Astrocyte (in vitro differentiated cells and primary cell): ENCODE results near the gene HNRNPL. TPM values are rescaled to one million over a fixed set of nuclear protein-coding genes. Genes with fewer than 3 reads are reported as not detected.

Source experiments
- DNase-seq: peaks from one replicate; pipeline ENCODE4 v3.0.0-alpha.2; 2010; ENCODE audit warnings: low read depth
- FAIRE-seq: peaks from 2 replicates; lab custom pipeline; 2011; peaks lifted over from hg19 to GRCh38; lab: Jason Lieb, UNC
- H2AFZ ChIP-seq: 2 replicates; pipeline ENCODE4 v1.6.0; 2012; ENCODE audit warnings: low read depth, low read length, inconsistent platforms
- H3K27ac ChIP-seq: 2 replicates; pipeline ENCODE4 v1.5.1; 2011; ENCODE audit warnings: low read depth, low read length, inconsistent platforms
- H3K27me3 ChIP-seq: 2 replicates; pipeline ENCODE4 v1.6.0; 2011; ENCODE audit warnings: low read length, inconsistent platforms; ENCODE audit not compliant: insufficient read depth
- H3K36me3 ChIP-seq: 2 replicates; pipeline ENCODE4 v1.5.1; 2011; ENCODE audit warnings: low read length, inconsistent platforms; ENCODE audit not compliant: insufficient read depth
- H3K4me1 ChIP-seq: 2 replicates; pipeline ENCODE4 v1.5.1; 2011; ENCODE audit warnings: low read length, inconsistent platforms; ENCODE audit not compliant: insufficient read depth
- H3K4me2 ChIP-seq: 2 replicates; pipeline ENCODE4 v1.6.0; 2012; ENCODE audit warnings: low read length, inconsistent platforms
- H3K4me3 ChIP-seq: 2 replicates; pipeline ENCODE4 v1.5.1; 2011; ENCODE audit warnings: low read depth, mild to moderate bottlenecking, low read length, inconsistent platforms; ENCODE audit not compliant: insufficient read depth
- H3K79me2 ChIP-seq: 2 replicates; pipeline ENCODE4 v1.6.0; 2012; ENCODE audit warnings: mild to moderate bottlenecking, low read length, inconsistent platforms; ENCODE audit not compliant: insufficient read depth
- H3K9ac ChIP-seq: 2 replicates; pipeline ENCODE4 v1.6.0; 2012; ENCODE audit warnings: mild to moderate bottlenecking, low read length, inconsistent platforms
- H3K9me3 ChIP-seq: 2 replicates; pipeline ENCODE4 v1.5.1; 2012; ENCODE audit warnings: low read depth, mild to moderate bottlenecking, low read length, inconsistent platforms; ENCODE audit not compliant: insufficient read depth
- H4K20me1 ChIP-seq: 2 replicates; pipeline ENCODE4 v1.6.0; 2012; ENCODE audit warnings: low read length, inconsistent platforms; ENCODE audit not compliant: insufficient read depth
- H3K27ac Mint-ChIP-seq: one replicate; pipeline ENCODE4 v1.8.0; 2021; ENCODE audit warnings: mild to moderate bottlenecking, mixed read lengths; ENCODE audit not compliant: unreplicated experiment
- H3K27me3 Mint-ChIP-seq: one replicate; pipeline ENCODE4 v1.8.0; 2021; ENCODE audit warnings: low read depth, mixed read lengths; ENCODE audit not compliant: unreplicated experiment
- H3K36me3 Mint-ChIP-seq: one replicate; pipeline ENCODE4 v1.8.0; 2021; ENCODE audit warnings: low read depth, mixed read lengths; ENCODE audit not compliant: unreplicated experiment
- H3K4me1 Mint-ChIP-seq: one replicate; pipeline ENCODE4 v1.8.0; 2021; ENCODE audit warnings: low read depth, mixed read lengths; ENCODE audit not compliant: unreplicated experiment
- H3K4me3 Mint-ChIP-seq: one replicate; pipeline ENCODE4 v1.8.0; 2021; ENCODE audit warnings: mild to moderate bottlenecking, moderate library complexity, mixed read lengths; ENCODE audit not compliant: unreplicated experiment
- H3K9me3 Mint-ChIP-seq: one replicate; pipeline ENCODE4 v1.8.0; 2021; ENCODE audit warnings: mild to moderate bottlenecking, mixed read lengths; ENCODE audit not compliant: unreplicated experiment
- EZH2 ChIP-seq: IDR thresholded peaks from 2 replicates; pipeline ENCODE4 v1.6.1; 2012; ENCODE audit warnings: mild to moderate bottlenecking, low read length, inconsistent platforms; ENCODE audit not compliant: insufficient read depth
- total RNA-seq: library from RNA; stranded (reverse); gene quantifications from 2 replicates; pipeline ENCODE4 v1.2.1, GENCODE V29; 2021
- TF ChIP-seq, protein P1 (sequence below): IDR thresholded peaks from 2 replicates; pipeline ENCODE4 v1.5.1; 2011; ENCODE audit warnings: low read depth, mild to moderate bottlenecking, inconsistent platforms, low read length, moderate library complexity; ENCODE audit not compliant: insufficient read depth

HNRNPL gene
- total RNA-seq, 1 donor from 2014 or later = 314 TPM

GRCh38 chr19:38801359-38802095, 48.3 kb downstream of the HNRNPL start:
- Mint-ChIP-seq H3K27ac (no peak overlapping the region), H3K4me1 (no peaks in the 10 kb centered on the region), H3K36me3 (no peaks in the 10 kb centered on the region), H3K27me3 (peaks cover 2% of the 10 kb centered on the region), H3K4me3 (no peak overlapping the region), H3K9me3 (peaks cover 3% of the 10 kb centered on the region)
- Histone ChIP-seq H3K4me3 (no peak overlapping the region), H3K9ac (no peak overlapping the region), H3K4me1 (no peaks in the 10 kb centered on the region), H3K79me2 (no peaks in the 10 kb centered on the region), H3K27ac (no peak overlapping the region), H2AFZ (no peak overlapping the region), H4K20me1 (no peaks in the 10 kb centered on the region), H3K9me3 (no peaks in the 10 kb centered on the region), H3K36me3 (no peaks in the 10 kb centered on the region), H3K27me3 (peaks cover 5% of the 10 kb centered on the region), H3K4me2 (no peak overlapping the region)
- FAIRE-seq = no peak
- no peak for DNase-seq
- no peak for TF ChIP-seq EZH2
- TF ChIP-seq, protein P1, sequence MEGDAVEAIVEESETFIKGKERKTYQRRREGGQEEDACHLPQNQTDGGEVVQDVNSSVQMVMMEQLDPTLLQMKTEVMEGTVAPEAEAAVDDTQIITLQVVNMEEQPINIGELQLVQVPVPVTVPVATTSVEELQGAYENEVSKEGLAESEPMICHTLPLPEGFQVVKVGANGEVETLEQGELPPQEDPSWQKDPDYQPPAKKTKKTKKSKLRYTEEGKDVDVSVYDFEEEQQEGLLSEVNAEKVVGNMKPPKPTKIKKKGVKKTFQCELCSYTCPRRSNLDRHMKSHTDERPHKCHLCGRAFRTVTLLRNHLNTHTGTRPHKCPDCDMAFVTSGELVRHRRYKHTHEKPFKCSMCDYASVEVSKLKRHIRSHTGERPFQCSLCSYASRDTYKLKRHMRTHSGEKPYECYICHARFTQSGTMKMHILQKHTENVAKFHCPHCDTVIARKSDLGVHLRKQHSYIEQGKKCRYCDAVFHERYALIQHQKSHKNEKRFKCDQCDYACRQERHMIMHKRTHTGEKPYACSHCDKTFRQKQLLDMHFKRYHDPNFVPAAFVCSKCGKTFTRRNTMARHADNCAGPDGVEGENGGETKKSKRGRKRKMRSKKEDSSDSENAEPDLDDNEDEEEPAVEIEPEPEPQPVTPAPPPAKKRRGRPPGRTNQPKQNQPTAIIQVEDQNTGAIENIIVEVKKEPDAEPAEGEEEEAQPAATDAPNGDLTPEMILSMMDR = no peak

DNA sequence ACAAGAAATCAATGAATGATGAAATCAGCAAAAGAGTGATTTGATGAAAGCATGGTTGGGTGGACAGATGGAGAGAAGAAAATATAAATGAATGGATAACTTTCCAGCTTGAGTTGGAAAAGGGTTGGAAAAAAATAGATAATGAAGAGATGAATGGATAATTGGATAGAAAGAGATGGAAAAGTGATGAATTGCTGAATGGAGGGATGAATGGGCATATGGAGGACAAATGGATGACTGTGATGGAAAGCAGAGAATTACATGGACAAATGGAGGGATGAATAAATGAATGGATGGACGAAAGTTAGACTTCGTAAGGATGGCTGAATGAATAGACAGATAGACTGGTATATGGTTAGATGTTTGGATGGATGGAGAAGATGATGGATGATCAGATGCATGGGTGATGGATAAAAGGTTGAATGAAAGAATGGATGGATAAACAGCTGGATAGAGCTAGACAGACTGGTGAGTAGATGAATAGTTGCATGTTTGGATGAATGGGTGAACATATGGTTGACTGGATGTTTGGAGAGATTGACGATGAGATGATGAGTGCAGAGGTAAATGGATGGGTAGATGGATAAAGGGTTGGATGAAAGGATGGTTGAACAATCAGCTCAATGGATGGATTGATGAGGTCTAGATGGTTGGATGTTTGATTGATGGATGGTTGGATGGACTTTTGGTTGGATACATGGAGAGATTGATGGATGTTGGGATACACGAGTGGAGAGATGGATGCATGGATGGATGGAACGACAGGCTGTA, 49.0 kb downstream of the HNRNPL start:
- no peak overlapping the region for H3K27ac Mint-ChIP-seq
- DNase-seq = no peak
- Histone ChIP-seq H3K4me1 (no peaks in the 10 kb centered on the region), H3K79me2 (no peaks in the 10 kb centered on the region), H3K27me3 (peaks cover 5% of the 10 kb centered on the region), H3K4me3 (no peak overlapping the region), H3K4me2 (no peak overlapping the region), H2AFZ (no peak overlapping the region), H3K9me3 (no peaks in the 10 kb centered on the region), H3K9ac (no peak overlapping the region), H4K20me1 (no peaks in the 10 kb centered on the region), H3K27ac (no peak overlapping the region), H3K36me3 (no peaks in the 10 kb centered on the region)
- peaks cover 3% of the 10 kb centered on the region for H3K9me3 Mint-ChIP-seq
- no peak for FAIRE-seq
- H3K36me3 Mint-ChIP-seq = no peaks in the 10 kb centered on the region
- no peak overlapping the region for H3K4me3 Mint-ChIP-seq
- H3K4me1 Mint-ChIP-seq = no peaks in the 10 kb centered on the region
- TF ChIP-seq EZH2 = no peak
- TF ChIP-seq, protein P1 = no peak
- H3K27me3 Mint-ChIP-seq = peaks cover 2% of the 10 kb centered on the region
